Ovary (tissue), 3 donors: ENCODE results near the gene NOTCH1.

Source experiments
- POLR2A ChIP-seq: fragments of 450-650 bp; IDR thresholded peaks from one replicate; pipeline ENCODE4 v1.6.1; 2017; ENCODE audit warnings: antibody characterized with exemption, mild to moderate bottlenecking, moderate library complexity
- TF ChIP-seq, protein P1 (sequence below), 3 donors: fragments of 450-650 bp in 2 of 3; fragments of 200-600 bp in 1 of 3; IDR thresholded peaks; one replicate each; pipeline versions ENCODE4 v1.5.1 to v1.8.0; 2016 to 2022; ENCODE audit warnings: antibody characterized with exemption in 3 of 3, mild to moderate bottlenecking in 1 of 3
- donor health status: DM: no; HTN: no; CAD: no.

DNA sequence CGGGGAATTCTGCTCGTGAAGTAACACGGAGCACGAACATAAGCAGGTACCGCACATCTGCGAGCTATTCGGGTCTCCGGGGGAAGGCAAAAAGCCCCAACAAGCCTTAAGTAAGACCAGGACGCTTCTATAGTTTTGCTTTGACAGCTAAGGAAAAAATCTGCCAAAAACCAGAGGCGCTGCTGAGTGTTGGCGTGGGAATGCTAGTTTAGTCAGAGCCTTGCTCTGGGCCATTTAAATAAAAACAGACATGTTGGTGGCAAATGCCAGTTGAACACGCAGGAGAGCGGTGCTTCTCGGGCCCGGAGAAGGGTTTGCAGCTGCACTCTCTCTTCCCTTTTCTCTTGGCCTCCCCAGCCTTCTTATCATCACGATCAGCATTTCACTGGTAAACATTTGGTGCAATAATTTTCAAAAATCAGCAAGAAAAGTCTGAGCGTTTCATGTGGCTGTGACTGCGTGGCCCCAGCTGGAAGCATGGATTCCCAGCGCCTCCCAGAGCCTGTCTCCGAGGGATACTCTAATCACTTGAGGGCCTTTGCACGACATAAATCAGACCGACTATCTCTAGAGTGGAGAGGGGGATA is 6.4 kb upstream of the NOTCH1 start:
- TF ChIP-seq POLR2A = no peak
- TF ChIP-seq, protein P1, sequence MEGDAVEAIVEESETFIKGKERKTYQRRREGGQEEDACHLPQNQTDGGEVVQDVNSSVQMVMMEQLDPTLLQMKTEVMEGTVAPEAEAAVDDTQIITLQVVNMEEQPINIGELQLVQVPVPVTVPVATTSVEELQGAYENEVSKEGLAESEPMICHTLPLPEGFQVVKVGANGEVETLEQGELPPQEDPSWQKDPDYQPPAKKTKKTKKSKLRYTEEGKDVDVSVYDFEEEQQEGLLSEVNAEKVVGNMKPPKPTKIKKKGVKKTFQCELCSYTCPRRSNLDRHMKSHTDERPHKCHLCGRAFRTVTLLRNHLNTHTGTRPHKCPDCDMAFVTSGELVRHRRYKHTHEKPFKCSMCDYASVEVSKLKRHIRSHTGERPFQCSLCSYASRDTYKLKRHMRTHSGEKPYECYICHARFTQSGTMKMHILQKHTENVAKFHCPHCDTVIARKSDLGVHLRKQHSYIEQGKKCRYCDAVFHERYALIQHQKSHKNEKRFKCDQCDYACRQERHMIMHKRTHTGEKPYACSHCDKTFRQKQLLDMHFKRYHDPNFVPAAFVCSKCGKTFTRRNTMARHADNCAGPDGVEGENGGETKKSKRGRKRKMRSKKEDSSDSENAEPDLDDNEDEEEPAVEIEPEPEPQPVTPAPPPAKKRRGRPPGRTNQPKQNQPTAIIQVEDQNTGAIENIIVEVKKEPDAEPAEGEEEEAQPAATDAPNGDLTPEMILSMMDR (IDR thresholded peaks at IDR 0.05) = no peak
